Inferior parietal cortex (tissue), 1 donor: Measurements from ENCODE around the gene APOL2.
"Not testable (repeated sequence)": the region's sequence is repeated elsewhere in the genome, so short reads cannot be mapped to it uniquely, and the experiment has no call there.

ENCODE experiments used
- DNase-seq: peaks from one replicate; pipeline ENCODE4 v3.0.0-alpha.2; 2016; ENCODE audit errors: extremely low spot score

The APOL2 gene

DNA sequence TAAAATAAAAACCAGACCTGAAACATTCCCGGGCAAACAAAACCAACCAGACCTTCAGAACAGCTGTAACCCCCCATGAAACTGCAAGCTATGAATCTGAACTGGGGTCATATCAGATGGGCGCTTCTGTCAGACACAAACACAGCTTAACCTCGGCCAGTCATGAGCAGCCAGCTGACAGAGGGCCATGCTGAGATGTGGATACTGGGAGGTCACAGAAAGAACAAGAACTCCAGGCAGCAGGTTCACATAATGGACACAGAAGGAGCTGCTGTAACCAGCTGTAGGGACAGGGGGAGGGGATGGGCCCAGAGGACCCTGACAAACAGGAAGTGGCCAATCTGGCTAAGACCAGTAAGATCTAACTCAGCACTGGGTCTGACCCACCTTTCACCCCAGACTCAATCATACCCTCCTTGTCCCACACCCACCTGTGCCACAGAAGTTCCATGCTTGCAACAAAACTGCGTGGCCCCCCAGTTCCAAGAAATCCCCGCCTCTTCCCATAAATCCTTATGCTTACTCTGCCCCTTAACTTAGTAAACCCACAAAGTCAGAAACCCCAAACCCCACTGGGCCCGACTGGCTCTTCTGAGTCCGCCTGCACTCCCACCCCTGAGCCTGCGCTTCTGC, 41.7 kb downstream of the APOL2 start:
- no peak for DNase-seq

GRCh38 chr22:36197065-36197440, 42.3 kb downstream of the APOL2 start:
- no peak for DNase-seq

GRCh38 chr22:36196254-36197064, 42.9 kb downstream of the APOL2 start:
- no peak for DNase-seq

DNA sequence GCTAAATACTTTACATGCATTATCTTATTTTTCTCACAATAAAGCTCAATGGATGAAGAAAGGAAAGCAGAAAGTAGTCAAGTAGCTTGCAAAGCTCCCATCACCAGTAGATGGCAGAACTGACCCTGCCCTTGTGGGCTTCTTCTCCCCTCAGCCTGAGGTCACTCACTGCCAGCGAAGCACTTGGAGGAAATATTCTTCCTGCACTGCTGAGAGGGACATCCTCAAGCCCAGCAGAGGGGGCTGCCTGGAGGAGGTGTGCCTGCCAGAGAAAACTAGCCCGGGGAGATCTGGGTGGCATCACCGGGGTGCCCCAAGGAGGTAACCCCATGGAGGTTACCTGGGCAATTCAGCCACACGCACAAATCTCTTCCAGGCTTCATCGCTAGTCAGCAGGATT, 44.4 kb downstream of the APOL2 start:
- DNase-seq, result peak; percentile 57

- no peak for DNase-seq
These were observed 44.9 kb downstream of the APOL2 start for GRCh38 chr22:36194385-36194784.

- DNase-seq, result no peak
These were observed 45.8 kb downstream of the APOL2 start for GRCh38 chr22:36193577-36193976.

DNA sequence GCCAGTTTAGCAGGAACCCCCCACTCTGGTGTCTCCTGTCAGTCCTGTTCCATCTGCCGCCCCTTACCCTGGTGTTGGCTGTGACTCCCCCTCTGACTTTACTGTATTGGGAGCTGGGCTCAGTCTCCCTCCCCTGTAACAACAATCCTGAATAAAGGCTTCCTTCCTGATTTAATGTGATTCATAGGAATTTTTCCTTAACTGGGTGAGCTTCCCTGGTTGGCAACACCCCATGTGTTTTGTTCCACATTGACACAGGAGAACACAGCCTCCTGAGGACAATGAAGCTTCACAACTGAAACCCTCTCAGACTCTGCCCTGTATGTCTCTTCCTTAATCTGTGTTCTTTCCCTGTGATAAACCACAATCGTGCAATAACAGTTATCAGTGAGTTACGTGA, 46.2 kb downstream of the APOL2 start:
- no peak for DNase-seq

DNA sequence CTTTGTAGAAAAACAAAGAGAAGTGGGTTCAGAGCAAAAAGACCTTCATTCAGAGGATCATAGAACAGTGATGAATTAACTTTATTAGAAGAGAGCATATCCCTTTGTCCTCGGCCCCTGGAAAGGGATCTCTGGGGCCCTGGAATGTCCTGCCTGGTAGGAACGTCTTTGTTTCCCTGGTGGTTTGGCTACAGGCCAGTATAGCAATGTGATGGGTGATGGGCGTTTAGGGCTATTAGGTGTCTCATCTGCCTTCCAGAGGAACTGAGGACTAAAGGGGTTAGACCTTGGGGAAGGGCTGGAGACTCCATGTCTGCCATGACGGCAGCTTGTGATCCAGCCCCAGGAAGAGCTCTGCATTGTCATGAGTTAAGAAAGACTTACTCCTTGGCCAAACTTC, 46.8 kb downstream of the APOL2 start:
- DNase-seq, result no peak

DNA sequence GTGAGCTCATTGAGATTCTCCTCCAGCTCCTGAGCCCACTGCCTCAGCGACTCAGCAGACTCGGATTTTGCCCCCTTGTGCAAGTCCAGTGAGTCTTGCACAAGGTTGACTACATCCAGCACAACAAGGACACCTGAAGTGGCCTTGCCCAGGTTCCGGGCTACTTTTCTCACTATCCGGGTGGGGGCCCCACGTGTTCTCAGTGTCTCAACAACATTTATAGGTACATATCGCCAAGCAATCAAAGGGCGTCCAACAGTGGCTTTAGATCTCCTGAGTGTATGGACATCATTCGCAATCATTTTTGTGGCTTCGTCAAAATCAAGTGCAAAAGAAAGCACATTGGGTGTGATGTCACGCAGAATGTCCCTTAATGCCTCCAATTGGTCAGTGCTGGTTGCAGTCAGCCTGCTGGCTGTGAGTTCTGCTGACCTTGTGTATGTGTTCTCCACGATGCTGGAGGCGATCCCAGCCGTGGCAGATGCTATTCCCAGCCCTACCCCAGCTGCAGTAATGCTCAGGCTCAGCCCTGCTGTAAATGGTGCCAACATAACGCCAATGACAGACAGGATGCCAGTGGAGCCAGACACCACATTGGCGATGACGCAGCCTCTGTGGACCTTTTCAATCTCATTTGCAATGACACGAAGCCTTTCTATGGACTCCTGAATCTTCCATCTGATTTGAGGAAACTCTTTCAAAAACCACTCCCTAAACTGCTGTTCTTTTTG, 48.1 kb downstream of the APOL2 start:
- peak; percentile 81 for DNase-seq

GRCh38 chr22:36187862-36188261, 51.5 kb downstream of the APOL2 start:
- not testable (repeated sequence) for DNase-seq

GRCh38 chr22:36185828-36186624, 53.3 kb downstream of the APOL2 start:
- DNase-seq, result no peak

DNA sequence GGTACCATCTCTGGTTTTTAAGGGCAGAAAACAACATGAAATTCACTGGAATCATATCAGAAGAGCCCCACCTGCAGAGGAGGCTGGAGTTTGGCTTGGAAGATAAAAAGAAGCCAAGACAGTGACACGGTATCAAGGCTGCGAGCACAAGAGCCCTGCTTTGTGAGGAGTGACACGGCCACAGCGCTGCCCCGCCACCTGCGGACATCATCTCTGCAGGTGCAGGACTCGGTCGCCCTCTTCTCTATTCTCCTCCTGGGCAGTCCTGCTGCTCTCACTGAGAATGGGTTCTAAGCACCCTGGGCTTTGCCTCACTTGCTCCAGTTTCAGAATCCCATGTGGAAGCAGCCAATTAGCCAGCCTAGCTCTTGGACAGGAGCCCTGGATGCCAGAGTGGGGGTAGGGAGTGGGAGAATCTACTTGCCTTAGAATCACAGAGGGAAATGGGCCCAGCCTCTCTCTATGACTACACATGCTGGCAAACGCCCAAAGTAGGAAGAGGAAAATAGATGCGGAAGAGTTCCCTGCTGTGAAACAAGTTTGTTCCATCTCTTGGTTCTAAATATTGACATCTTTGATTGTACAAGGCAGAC, 54.8 kb downstream of the APOL2 start:
- DNase-seq, result peak; percentile 66

GRCh38 chr22:36183446-36183845, 55.9 kb downstream of the APOL2 start:
- DNase-seq, result no peak

DNA sequence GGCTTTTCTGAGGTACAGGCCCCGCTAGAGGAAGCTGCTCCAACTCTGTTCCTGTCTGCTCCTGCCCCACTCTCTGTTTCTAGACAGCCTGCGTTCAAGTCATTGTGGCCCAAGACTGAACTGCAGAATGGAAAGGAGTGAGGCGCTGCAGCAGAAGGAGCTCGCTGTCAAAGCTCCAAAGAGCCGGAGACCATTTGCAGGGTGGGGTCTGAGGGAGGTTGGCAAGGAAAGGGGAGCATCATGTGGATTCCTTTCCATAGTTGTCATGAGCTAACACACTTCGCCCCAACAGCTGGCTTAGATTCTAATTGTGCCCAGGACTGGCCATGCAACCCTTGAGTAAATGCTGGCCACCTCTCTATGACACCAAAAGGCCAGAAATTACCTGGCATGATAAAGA, 56.5 kb downstream of the APOL2 start:
- no peak for DNase-seq

- no peak for DNase-seq
These were observed 57.3 kb downstream of the APOL2 start for GRCh38 chr22:36182056-36182455.

DNA sequence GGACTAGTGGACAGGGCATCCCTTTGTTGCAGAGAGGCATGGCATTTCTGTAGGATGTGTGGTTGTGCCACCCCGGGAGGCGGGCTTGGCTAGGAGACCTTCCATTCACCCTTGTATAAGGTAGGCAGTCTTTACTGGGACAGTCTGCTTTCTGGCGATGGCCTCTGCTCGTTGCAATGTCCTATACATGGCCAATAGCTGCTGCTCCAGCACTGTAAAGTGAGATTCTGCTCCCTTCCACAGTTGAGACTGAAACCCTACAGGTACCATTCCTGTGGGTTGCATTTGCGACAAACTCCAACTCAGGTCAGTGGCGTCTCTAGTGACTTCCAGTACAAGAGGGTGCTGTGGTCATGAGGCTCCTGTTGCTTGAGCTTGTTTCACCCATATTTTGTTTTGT, 58.4 kb downstream of the APOL2 start:
- no peak for DNase-seq

DNA sequence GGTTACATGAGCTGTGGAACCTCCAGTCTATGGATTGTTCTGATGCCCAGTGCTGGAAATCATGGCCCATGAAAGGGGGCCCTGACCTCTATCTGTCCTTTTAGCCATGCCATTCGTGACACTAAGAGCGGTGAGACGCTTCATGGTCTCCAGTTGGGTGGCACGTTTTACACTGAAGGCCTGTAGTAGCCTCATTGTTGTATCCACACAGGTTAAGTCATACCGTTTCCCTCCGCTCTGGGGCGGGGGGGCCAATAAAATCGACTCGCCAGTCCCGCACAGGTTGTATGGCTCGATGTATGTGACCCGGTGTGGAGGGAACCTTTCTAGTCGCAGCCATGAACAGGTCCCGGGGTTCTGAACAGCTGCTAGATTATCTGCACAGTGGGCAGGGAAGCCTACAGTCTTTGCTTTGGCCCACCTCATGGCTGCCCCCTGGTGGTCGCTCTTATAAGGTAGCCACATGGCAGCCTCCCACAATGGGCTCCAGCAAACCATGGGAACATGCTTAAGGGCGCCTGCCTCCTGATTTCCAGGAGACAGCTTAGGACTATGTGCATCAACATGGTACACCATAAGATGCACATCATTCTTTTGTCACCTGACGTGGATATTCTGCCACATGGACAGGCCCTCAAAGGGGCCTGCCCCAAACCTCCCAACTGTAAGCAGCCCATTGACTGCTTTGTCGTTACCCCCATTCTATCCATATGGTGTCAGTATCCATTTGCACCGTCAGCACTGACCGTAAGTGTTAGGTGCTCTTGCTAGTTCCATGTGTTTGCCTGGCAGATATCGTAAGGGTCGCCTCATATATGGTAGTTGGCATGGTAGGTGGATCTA, 59.1 kb downstream of the APOL2 start:
- peak; percentile 63 for DNase-seq

GRCh38 chr22:36177160-36177559, 62.2 kb downstream of the APOL2 start:
- no peak for DNase-seq
